Neural crest cell (in vitro differentiated cells): ENCODE results near the gene LARP1. TPM values are rescaled to one million over a fixed set of nuclear protein-coding genes. Genes with fewer than 3 reads are reported as not detected.

Source experiments
- DNase-seq: peaks from one replicate; pipeline ENCODE4 v3.0.0; 2021; ENCODE audit warnings: low read depth, mixed read lengths, low spot score
- H3K27ac Mint-ChIP-seq: one replicate; pipeline ENCODE4 v1.8.0; 2021; ENCODE audit warnings: mild to moderate bottlenecking, mixed read lengths; ENCODE audit not compliant: unreplicated experiment
- H3K27me3 Mint-ChIP-seq: 2 replicates; pipeline ENCODE4 v1.8.0; 2021; ENCODE audit warnings: low read depth, mild to moderate bottlenecking, mixed read lengths
- H3K36me3 Mint-ChIP-seq: 2 replicates; pipeline ENCODE4 v1.8.0; 2021; ENCODE audit warnings: low read depth, mild to moderate bottlenecking, mixed read lengths
- H3K4me1 Mint-ChIP-seq: 2 replicates; pipeline ENCODE4 v1.8.0; 2021; ENCODE audit warnings: mixed read lengths
- H3K4me3 Mint-ChIP-seq: one replicate; pipeline ENCODE4 v1.8.0; 2021; ENCODE audit warnings: mild to moderate bottlenecking, mixed read lengths
- H3K9me3 Mint-ChIP-seq: 2 replicates; pipeline ENCODE4 v1.8.0; 2021; ENCODE audit warnings: mixed read lengths
- total RNA-seq: library from RNA; stranded (reverse); gene quantifications from 2 replicates; pipeline ENCODE4 v1.2.1, GENCODE V29; 2021
- TF ChIP-seq, protein P1 (sequence below): fragments of 200-600 bp; sonication (generic); conservative IDR thresholded peaks from 2 replicates; pipeline ENCODE4 v1.5.0; 2021; ENCODE audit warnings: antibody characterized with exemption, mild to moderate bottlenecking

The LARP1 gene
- total RNA-seq, 1 donor from 2014 or later = 231 TPM

DNA sequence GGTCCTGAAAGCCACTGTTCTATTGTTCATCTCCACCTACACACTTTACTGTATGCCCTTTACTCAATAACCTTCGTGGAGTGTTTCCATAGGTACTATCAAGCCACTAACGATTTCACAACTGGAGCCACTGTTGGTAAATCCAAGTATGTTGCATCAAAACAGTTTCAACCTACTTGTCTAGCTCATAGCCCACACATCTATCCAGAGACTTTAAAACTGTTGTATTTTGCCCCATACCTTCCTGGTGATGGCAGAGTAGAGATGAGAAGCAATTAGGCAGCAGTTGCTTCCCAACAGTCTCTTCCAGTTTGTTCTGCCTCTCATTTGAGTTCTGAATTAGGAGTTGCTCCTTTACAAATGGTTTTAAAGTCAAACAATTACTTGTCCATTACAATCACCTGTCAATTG is 94.6 kb downstream of the LARP1 start:
- H3K27me3 Mint-ChIP-seq = no peaks in the 10 kb centered on the region
- peak overlapping the region; percentile 78 for H3K4me3 Mint-ChIP-seq
- H3K4me1 Mint-ChIP-seq = peaks cover 24% of the 10 kb centered on the region
- no peak for DNase-seq
- H3K9me3 Mint-ChIP-seq = no peaks in the 10 kb centered on the region
- H3K36me3 Mint-ChIP-seq = no peaks in the 10 kb centered on the region
- TF ChIP-seq, protein P1, sequence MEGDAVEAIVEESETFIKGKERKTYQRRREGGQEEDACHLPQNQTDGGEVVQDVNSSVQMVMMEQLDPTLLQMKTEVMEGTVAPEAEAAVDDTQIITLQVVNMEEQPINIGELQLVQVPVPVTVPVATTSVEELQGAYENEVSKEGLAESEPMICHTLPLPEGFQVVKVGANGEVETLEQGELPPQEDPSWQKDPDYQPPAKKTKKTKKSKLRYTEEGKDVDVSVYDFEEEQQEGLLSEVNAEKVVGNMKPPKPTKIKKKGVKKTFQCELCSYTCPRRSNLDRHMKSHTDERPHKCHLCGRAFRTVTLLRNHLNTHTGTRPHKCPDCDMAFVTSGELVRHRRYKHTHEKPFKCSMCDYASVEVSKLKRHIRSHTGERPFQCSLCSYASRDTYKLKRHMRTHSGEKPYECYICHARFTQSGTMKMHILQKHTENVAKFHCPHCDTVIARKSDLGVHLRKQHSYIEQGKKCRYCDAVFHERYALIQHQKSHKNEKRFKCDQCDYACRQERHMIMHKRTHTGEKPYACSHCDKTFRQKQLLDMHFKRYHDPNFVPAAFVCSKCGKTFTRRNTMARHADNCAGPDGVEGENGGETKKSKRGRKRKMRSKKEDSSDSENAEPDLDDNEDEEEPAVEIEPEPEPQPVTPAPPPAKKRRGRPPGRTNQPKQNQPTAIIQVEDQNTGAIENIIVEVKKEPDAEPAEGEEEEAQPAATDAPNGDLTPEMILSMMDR = no peak
- H3K27ac Mint-ChIP-seq = peak overlapping the region; percentile 78

DNA sequence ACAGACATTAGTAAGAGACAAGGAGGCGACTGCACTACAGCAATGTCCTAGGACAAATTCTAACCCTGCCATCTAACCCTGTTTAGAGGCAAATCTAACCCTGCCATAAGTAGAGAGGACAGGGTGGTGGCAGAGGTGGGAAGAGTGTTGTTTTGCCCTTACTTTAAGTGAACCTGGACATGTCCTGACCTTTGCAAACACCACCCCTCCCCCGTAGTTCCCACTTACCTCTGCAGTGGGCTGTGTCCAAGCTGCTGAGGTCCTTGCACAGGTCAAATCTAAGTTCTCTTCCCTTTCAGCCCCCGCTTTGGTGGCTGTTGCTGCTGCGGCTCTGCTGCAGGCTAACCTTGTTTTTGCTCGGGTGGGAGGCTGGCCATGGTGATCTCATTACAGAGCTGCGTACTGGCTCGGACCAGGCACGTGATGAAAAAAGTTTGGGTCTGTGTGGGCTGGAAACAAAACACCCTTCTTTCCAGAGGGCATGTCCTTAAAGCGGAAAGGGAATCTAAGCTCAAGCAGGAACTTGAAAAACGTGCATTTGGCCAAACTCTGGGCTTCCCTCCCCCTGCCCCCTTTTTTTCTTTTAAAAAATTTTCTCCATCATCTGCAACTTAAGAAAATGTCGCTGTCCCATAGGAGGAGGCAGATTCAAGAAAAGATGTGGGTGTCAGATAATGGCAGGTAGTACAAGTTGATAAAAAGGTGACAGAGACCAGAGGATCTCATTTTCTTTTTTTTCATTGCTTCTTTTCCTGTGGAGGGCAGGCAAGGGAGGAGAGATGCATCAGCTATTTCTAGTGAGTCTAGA is 95.3 kb downstream of the LARP1 start, which contains the start of gene FAXDC2:
Gene FAXDC2, minus strand, starts transcription at position 349 of the 808 bp plus-strand sequence. CDS start 12,425 bp downstream, outside the sequence.
- peak within 1 kb of the TSS; percentile 78 for H3K27ac Mint-ChIP-seq
- H3K4me1 Mint-ChIP-seq = peaks cover 24% of the 10 kb centered on the region
- H3K36me3 Mint-ChIP-seq = no peaks in the 10 kb centered on the region
- peak; percentile 40 for DNase-seq
- peak within 1 kb of the TSS; percentile 78 for H3K4me3 Mint-ChIP-seq
- no peaks in the 10 kb centered on the region for H3K27me3 Mint-ChIP-seq
- H3K9me3 Mint-ChIP-seq = no peaks in the 10 kb centered on the region
- TF ChIP-seq, protein P1 = no peak

- DNase-seq = no peak
- TF ChIP-seq, protein P1 = no peak
- no peak overlapping the region for H3K27ac Mint-ChIP-seq
- peaks cover 24% of the 10 kb centered on the region for H3K4me1 Mint-ChIP-seq
- H3K27me3 Mint-ChIP-seq = no peaks in the 10 kb centered on the region
- H3K9me3 Mint-ChIP-seq = no peaks in the 10 kb centered on the region
- peak overlapping the region; percentile 78 for H3K4me3 Mint-ChIP-seq
- no peaks in the 10 kb centered on the region for H3K36me3 Mint-ChIP-seq
Measured at GRCh38 chr5:154851351-154851750, 96.2 kb downstream of the LARP1 start.

GRCh38 chr5:154857530-154858296 is 102.5 kb downstream of the LARP1 start:
- peak overlapping the region; percentile 100 for H3K27ac Mint-ChIP-seq

More at GRCh38 chr5:154857530-154858296, 102.5 kb downstream of the LARP1 start:
- peak; percentile 86 for DNase-seq
- Mint-ChIP-seq H3K36me3 (peaks cover 4% of the 10 kb centered on the region), H3K4me3 (peak overlapping the region; percentile 100), H3K9me3 (no peaks in the 10 kb centered on the region), H3K4me1 (peaks cover 31% of the 10 kb centered on the region), H3K27me3 (no peaks in the 10 kb centered on the region)
- TF ChIP-seq, protein P1 = no peak
